ENCODE measurements around the gene PADI3. TPM values are rescaled to one million over a fixed set of nuclear protein-coding genes. Genes with fewer than 3 reads are reported as not detected.

Gene PADI3
- total and polyA plus RNA-seq, 2 donors (not counting 3 experiments of a cell fraction or from before 2014, with no cell fraction given) = not detected

GRCh38 chr1:17213148-17213781 is 35.6 kb upstream of the PADI3 start:
- no peak overlapping the region for H2AFZ ChIP-seq (ENCODE audit: low read depth, low read length)
- dilution Hi-C loops (cut with MboI; ENCODE audit: extremely low pct_ligation_motif_present, low sequenced_read_pairs) (no loop called here), intact Hi-C loops (cut with micrococcal nuclease) (no loop called here)
- no peak overlapping the region for H3K4me2 ChIP-seq (ENCODE audit: insufficient read depth, low read length)
- no peak overlapping the region for H3K4me3 ChIP-seq (replicated peaks in 1 of 3; ENCODE audit: insufficient read depth in 1 of 3, low read depth in 1 of 3, low read length in 3 of 3)
- H3K4me1 ChIP-seq (ENCODE audit: control insufficient read depth, extremely low read depth, insufficient read depth, low read length) = no peaks in the 10 kb centered on the region
- H3K9me1 ChIP-seq (replicated peaks; ENCODE audit: control insufficient read depth, extremely low read depth, insufficient read depth, low read length) = no peaks in the 10 kb centered on the region
- H3K9me3 ChIP-seq (replicated peaks; ENCODE audit: control insufficient read depth, insufficient read depth, low read length) = no peaks in the 10 kb centered on the region
- POLR2A ChIA-PET = no interaction called here
- no peak overlapping the region for H3K9ac ChIP-seq (replicated peaks; ENCODE audit: extremely low read depth, insufficient read depth, low read length)
- H3K36me3 ChIP-seq (ENCODE audit: control insufficient read depth in 2 of 2, extremely low read depth in 1 of 2, insufficient read depth in 2 of 2, low read length in 2 of 2) = no peaks in the 10 kb centered on the region
- BruUV-seq (replicated peaks) = no TSS peak
- no peaks in the 10 kb centered on the region for H3K79me2 ChIP-seq (ENCODE audit: control insufficient read depth, insufficient read depth, low read length)
- CTCF ChIA-PET = interaction anchor here (0.9 to 1.2 kb wide), 2 partner anchors 16 to 23 kb away, joined by 3 to 4 read pairs; no protein-coding TSS in a partner anchor
- TF ChIP-seq GATA2 (IDR thresholded peaks at IDR 0.05; ENCODE audit: insufficient read depth, insufficient read length, low read depth, low read length) (no peak), CTCF (IDR thresholded peaks at IDR 0.05; ENCODE audit: extremely low read depth in 1 of 2, insufficient read depth in 1 of 2, low read depth in 1 of 2, low read length in 2 of 2) (no peak), JUN (IDR thresholded peaks at IDR 0.05; ENCODE audit: borderline replicate concordance, insufficient read depth, insufficient read length, low read depth) (no peak), MAX (IDR thresholded peaks at IDR 0.05; ENCODE audit: insufficient read depth, insufficient read length) (no peak), POLR2A (IDR thresholded peaks at IDR 0.05; ENCODE audit: low read depth, low read length) (no peak), EZH2 (IDR thresholded peaks at IDR 0.05; ENCODE audit: borderline replicate concordance, low read depth, low read length, severe bottlenecking) (no peak), POLR2AphosphoS5 (IDR thresholded peaks at IDR 0.05; ENCODE audit: insufficient read depth, low read depth, low read length) (no peak), MYC (IDR thresholded peaks at IDR 0.05; ENCODE audit: low read depth, low read length) (no peak), FOS (IDR thresholded peaks at IDR 0.05; ENCODE audit: borderline replicate concordance, insufficient read depth, low read length) (no peak)
- no peak for DNase-seq (ENCODE audit: low read depth, low spot score)
- FAIRE-seq = no peak
- no peaks in the 10 kb centered on the region for H3K27me3 ChIP-seq (ENCODE audit: control insufficient read depth in 2 of 2, insufficient read depth in 2 of 2, low read length in 2 of 2)
- H4K20me1 ChIP-seq (replicated peaks; ENCODE audit: control insufficient read depth, extremely low read depth, insufficient read depth, low read length) = no peaks in the 10 kb centered on the region
- no peak overlapping the region for H3K27ac ChIP-seq (ENCODE audit: insufficient read depth, low read depth, low read length)

Measured in endothelial cell of umbilical vein (primary cell).